SK-N-MC (cell line): ENCODE results near the gene AAR2.

Experiments used
- EZH2 ChIP-seq: fragments of 200-600 bp; sonication (generic); IDR thresholded peaks from one replicate; pipeline ENCODE4 v1.6.1; 2017; ENCODE audit warnings: antibody characterized with exemption
- POLR2AphosphoS5 ChIP-seq: IDR thresholded peaks from 2 replicates; pipeline ENCODE4 v1.6.1; 2012; ENCODE audit warnings: mild to moderate bottlenecking, low read depth, low read length, borderline replicate concordance

- no peak for TF ChIP-seq POLR2AphosphoS5
- TF ChIP-seq EZH2, result no peak
Observed at GRCh38 chr20:36216314-36217025, 19.8 kb upstream of the AAR2 start.
